NCI-H226 (cell line): ENCODE measurements around the gene MAP2.

Experiments used
- DNase-seq: peaks from one replicate; pipeline ENCODE4 v3.0.0-alpha.2; 2015

The MAP2 gene, protein sequence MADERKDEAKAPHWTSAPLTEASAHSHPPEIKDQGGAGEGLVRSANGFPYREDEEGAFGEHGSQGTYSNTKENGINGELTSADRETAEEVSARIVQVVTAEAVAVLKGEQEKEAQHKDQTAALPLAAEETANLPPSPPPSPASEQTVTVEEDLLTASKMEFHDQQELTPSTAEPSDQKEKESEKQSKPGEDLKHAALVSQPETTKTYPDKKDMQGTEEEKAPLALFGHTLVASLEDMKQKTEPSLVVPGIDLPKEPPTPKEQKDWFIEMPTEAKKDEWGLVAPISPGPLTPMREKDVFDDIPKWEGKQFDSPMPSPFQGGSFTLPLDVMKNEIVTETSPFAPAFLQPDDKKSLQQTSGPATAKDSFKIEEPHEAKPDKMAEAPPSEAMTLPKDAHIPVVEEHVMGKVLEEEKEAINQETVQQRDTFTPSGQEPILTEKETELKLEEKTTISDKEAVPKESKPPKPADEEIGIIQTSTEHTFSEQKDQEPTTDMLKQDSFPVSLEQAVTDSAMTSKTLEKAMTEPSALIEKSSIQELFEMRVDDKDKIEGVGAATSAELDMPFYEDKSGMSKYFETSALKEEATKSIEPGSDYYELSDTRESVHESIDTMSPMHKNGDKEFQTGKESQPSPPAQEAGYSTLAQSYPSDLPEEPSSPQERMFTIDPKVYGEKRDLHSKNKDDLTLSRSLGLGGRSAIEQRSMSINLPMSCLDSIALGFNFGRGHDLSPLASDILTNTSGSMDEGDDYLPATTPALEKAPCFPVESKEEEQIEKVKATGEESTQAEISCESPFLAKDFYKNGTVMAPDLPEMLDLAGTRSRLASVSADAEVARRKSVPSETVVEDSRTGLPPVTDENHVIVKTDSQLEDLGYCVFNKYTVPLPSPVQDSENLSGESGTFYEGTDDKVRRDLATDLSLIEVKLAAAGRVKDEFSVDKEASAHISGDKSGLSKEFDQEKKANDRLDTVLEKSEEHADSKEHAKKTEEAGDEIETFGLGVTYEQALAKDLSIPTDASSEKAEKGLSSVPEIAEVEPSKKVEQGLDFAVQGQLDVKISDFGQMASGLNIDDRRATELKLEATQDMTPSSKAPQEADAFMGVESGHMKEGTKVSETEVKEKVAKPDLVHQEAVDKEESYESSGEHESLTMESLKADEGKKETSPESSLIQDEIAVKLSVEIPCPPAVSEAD (N-terminal part only)

DNA sequence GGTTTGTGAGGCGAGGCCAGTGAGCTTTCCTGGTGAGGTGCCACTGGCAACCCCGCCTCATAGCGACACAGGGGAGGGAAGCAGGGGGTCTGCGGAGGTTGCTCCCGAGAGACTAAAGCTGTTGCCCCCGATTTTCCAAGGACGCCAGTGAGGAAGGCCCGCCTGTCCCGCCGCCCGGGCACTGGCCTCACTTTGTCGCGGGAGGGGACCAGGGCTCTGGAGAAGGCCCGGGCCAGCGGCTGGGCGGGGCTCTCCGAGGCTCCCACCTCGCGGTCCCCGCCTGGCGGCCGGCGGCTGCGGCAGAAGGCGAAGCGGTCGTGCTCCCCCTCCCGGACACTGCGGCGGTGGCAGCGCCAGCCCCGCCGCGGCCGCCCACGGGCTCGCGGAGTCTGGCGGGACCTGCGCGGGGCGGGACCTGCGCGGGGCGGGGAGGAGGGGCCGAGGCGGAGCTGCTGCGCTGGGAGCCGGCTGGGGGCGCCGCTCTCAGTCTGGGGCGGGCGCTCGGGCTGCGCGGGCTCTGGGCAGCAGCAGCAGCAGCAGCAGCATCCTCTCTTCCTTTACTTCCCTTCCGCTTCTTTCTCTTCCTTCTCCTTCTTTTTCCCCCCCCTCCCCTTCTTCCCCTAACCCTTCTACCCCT is at the start of gene MAP2:
Gene MAP2, plus strand, starts transcription at position 486 of the 637 bp plus-strand sequence. CDS start 229,124 bp downstream, outside the sequence.
- DNase-seq, result peak; percentile 59

DNA sequence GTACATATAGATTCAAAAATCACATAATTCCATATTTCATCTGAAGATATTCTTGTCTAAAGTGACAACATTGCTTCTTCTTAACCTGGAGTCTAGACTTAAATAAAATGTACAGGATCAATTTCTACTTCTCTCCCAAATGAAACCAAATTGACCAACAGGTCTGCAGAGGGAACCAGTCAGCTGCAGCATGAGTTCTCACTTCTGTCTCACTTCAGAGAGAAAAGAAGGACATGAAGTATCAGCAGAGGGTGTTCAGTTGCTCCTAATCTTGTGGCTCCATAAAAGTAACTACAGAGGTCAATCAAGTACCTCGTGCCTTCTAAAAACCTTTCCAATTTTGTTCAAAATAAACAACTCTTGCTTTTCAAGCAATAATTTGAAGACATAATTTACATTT is 47.2 kb upstream of the MAP2 start:
- no peak for DNase-seq

DNA sequence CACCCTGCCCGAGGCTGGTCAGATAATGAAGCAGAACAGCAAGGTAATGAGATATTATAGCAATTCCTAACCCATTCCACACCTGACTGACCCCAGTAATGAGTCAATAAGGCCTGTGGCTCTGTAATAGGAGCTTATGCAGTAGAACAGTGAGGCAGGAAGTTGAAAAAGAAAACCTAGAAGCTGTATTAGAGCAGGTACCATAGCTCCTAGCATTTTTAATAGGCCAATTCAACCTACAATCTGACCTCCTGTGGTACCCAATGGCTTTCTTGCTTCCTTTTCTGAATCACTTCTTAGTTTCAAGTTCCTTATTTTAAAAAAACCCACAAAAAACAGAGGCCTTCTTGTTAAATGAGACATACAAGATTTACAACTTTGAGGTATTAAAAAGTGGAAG is 43.6 kb upstream of the MAP2 start:
- no peak for DNase-seq

DNA sequence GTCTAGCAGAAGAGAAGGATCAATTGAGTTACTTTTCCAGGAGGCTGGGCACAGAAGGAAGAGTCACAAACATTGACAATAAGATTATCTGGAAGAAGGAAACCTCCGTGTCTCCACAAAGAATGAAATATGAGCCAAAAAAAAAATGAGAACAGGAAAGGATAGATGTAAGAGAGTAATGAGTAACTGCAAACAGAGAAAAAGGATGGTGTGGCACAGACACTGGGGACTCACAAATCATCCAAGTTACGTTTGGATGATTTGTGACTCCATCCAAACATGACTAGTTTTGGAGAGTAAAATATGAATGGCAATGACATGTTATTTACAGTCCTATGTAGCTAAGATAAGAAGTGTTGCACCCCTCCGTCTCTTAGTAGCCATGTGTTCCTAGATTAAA is 42.8 kb upstream of the MAP2 start:
- no peak for DNase-seq

DNA sequence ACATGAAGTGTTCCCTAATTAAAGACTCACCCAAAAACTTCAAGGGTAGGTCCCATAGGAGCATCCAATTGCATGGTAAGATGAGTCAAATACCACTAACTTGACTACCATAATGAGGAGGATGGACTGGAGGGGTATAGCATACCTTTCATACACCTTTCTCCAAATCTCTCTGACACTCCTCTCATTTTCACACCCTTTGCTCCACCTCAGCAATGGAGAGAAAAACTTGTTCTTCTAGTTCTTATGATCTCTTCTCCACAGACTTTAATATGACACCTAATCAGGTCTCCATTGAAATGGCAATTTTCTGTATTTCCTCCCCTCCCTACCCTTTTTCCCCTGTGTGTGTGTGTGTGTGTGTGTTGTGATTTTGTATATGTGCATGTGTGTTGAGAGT is 41.1 kb upstream of the MAP2 start:
- no peak for DNase-seq

DNA sequence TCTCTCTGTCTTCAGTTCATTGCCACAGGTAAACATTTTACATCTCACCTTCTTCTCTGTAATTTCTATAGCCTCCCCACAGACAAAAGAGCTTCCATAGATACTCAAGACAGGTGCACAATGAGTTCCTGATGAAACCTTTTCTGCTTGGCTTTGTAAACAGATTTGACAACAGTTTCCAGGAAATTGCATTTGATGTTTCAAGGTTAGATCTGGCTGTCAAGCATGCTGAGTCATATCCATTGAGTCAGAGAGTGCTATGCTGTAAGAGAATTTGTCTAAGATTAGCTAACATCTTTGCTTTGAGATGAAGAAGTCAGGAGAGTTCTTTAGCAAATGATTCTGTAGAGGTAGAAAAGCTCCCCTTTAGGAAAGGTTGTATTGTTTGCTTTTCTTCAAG is 40.6 kb upstream of the MAP2 start:
- peak; percentile 67 for DNase-seq

DNA sequence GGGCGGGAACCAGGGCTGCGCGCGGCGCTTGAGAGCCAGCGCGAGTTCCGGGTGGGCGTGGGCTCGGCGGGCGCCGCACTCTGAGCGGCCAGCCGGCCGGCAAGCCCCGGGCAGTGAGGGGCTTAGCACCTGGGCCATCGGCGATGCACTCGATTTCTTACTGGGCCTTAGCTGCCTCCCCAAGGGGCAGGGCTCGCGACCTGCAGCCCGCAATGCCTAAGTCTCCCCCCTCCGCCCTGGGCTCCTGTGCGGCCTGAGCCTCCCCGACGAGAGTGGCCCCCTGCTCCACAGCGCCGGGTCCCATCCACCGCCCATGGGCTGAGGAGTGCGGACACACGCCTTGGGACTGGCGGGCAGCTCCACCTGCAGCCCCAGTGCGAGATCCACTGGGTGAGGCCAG is 36.5 kb upstream of the MAP2 start:
- DNase-seq, result no peak

DNA sequence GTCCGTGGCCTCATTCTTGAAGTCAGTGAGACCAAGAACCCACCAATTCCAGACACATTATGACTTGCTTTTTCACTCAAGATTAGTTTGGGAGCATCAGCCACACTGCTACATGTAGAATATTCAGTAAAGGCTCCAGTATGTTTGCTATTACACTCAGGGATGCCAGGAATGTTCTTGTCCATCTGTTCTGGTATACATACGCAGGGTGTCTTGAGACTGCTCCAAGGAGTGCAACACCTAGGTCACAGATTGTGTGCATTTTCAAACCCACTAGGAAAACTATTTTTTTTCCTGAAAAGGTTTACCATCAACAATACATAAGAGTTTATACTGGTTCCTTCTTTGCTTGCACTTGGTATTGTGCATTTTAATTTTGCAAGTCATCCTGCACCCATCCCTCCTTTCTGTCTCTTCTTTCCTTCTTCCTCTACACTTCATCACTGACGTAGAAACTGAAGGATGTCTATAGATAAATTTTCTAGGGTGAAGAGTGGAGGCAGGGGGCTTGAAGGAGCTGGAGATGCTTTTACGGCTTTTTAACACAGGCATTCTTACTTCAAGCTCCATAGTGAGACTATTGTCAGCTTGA is 35.3 kb upstream of the MAP2 start:
- DNase-seq, result no peak

DNA sequence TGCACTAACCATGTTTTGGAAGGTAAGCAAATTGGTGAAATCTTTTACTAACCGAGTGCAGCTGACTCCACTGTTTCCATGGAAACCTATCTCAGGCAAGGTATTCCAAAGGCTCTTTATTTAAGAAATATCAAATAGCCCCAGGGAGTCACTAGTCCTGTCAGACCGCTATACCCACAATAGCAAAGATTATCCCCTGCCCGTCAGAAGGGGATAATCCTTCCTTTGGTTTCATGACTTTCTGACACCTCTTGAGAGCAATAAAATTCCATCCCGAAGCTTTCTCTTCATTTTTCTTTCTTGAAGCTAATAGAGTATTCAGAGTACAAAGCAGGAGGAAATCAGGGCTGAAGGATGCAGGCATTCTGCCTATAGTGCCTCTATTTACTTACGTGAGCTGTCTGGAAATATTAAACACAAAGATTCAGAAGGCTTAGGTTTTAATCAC is 34.7 kb upstream of the MAP2 start:
- no peak for DNase-seq

DNA sequence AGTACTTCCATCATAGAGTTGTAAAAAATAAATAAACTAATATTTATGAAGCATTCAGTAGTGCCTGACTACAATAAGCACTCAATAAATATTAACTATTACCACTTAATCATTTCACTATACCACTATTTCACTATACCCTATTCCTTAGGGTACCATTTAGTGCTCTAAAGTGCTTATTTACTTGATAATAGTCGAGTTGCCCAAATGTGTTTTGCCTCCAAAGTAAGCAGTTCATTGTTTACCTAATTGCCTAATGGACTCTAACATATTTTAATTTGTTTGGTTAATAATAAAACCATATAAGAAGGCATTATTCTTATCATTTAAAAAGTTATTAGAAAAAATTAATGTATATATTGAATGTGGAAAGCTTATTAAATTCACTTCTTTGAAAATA is 33.0 kb upstream of the MAP2 start:
- no peak for DNase-seq

DNA sequence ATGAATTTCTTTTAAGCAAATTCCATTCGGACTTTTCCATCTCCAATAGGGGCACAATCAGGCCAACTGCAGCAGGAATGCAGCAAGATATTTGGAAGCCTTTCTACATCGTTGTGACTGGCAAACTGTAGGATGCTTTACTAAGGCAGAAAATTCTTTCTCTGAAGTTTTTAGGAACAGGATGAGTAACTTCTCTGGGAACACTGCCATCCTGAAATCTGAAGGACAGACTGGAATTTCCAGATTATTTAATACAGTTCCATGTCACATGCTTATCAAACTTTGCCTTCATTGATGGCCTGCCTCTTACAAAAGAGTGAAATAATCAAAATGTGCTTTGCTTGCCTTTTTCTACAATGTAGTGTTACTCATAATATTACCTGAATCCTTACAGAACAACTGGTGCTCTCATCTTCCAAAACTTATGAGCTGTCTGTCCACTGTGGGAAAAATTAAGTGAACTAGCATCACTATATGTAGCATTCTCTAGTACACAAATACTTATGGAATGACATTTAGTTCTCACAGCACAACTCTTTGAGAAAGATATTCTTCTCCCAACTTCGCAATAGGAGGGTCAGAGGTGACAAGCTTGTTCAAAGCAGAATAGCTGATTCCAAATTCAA is 32.0 kb upstream of the MAP2 start:
- DNase-seq, result peak; percentile 64

DNA sequence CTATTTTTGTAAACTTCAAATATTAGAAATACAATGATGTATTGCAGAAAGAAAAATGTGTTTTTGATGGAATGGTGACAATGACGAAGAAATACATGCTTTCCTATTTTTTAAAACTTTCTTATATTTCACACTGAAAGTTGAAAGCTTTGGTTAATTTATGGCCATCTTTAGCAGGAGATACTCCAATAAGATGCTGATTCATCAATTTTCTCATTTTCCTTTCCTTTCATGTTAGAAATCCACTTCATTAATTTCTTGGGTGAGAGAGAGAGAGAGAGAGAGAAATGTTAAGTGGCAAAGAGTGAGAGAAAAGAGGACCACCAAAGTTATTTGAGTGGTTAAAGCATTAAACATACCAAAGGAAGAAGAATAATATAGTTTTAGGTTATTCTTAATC is 28.6 kb upstream of the MAP2 start:
- DNase-seq, result no peak

DNA sequence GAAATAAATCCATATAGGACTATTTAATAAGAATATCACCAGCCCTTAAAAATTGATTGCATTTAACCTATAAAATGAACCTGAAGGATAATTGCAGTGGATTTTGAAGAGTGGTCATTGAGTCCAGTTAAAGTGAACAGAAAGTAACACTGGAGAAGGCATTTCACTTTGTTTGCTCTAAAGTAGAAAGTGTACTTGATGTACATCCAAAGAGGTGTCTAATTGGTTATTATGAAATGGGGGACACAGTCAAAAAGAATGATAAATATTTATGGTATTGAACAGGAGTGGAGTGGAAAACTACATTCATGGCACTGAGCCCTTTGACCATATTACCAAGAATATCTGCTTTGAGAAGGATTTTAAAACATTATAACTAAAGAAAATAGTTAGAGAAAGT is 28.2 kb upstream of the MAP2 start:
- DNase-seq, result no peak

DNA sequence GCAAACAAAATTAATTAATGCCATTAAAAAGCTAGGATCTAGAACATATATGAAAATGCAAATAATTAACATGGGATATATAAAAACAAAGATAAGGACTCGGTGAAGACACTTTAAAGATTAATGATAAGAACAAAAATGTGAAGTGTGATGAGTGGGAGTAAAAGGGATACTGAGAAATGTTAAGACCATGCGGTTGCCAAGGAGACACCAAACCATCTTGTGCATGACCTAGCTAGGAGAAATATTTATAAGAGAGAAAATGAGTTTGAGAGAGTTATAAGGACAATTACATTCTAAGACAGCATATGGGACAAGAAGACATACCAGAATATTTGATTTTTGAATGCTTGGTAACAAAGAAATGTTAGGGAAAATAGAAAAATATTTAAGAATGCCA is 25.4 kb upstream of the MAP2 start:
- DNase-seq, result no peak

DNA sequence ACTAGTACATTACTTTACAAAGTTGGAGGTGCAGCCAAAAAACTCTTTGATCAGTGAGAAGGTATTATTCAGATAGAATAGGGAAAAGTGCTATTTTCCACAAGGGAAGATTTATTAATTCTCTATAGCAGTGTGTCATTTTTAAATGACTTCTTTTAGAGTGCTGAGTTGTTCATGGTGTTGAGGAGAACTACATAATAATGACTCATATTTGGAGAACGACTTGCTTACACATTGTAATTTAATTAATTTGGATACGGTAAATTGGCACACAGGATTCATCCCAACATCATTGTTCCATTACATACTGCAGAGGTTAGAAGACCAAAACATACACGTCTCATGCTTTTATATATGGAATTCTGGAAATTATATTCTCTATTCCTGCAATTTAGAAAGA is 22.1 kb upstream of the MAP2 start:
- DNase-seq, result no peak

DNA sequence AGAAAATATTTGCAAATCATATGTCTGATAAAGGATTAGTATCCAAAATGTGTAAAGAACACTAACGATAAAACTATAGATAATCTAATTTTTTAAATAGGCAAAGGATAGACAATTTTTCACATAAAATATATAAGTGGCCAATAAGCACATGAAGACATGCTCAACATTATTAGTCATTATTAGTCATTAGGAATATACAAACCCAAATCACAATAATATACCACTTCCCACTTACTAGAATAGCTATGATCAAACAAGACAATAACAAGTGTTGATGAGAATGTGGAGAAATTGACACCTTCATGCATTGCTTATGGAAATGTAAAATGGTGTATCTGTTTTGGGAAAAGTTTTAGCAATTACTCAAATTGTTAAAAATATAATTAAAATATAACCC is 12.6 kb upstream of the MAP2 start:
- DNase-seq, result no peak

DNA sequence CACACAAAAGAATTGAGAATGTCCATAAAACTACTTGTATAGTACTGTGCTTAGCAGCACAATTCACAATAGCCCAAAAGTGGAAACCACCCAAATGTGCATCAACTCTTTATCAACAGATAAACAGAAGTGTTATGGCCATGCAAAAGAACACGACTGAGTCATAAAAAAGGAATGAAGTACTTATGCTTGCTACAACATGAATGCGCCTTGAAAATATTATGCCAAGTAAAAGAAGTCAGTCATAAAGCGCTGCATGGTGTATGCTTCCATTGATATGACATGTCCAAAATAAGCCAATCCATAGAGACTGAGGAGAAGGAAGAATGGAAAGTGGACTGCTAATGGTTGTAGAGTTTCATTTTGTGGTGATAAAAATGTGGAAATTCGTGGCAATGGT is 12.1 kb upstream of the MAP2 start:
- DNase-seq, result no peak

DNA sequence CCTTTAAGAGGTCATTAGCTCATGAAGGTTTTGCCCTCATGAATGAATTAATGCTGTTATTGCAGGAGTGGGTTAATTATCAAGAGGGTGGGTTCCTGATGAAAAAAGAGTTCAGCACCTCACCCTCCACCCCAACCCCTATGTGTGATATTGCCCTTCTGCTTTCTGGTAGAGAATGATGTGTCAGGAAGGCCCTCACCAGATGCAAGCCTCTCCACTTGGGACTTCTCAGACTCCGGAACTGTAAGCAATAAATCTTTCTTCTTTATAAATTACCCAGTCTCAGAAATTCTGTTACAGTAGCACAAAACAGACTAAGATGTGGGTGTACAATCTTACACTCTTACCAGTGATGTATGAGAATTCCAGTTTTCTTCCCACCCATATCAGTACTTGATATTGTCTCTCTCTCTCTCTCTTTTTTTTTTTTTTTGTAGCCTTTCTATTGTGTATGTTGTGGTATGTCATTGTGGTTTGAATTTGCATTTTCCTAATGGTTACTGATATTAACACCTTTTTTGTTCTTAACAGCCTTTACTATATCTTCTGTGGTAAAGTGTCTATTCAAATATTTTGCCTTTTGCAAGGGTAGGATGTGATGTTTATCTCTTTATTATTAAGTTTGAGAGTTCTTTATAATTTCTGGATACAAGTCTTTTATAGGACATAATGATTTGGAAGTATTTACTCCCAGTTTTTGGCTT is 10.4 kb upstream of the MAP2 start:
- no peak for DNase-seq

DNA sequence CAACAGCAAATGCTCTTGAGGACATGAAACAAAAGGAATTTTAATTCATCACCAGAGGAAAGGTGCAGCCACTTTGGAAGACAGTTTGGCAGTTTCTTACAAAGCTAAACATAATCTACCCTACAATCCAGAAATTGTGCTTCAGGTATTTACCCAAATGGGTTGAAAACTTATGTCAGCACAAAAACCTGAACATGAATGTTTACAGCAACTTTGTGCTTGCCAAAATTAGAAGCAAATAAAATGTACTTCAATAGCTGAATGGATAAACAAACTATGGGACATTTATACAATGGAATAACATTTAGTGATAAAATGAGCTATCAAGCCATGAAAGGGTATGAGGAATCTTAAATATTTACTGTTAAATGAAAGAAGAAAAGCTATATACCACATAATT is 6.9 kb upstream of the MAP2 start:
- DNase-seq, result no peak

DNA sequence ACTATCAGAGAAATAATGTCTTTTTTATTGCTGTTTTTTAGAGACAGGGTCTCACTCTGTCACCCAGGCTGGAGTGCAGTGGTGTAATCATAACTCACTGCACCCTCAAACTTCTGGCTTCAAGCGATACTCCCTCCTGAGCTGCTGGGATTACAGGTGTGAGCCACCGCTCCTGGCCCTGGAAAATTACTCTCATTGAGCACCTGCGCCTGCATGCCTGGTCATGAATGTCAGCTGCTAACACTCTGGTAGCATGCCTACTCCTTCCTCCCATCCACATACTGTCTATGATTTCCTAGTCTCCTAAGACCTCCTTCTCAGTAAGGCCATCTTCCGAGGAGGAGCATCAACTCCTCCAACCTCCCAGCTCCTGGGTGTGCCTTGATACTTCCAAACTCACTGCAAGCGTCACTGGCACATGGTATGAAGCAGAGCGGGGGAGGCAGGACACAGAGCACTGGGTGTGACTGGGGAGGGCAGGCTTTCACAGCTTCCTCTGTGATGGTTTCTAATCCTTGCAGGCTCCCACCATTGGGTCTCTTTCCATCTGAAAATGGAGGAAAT is 1.6 kb upstream of the MAP2 start:
- no peak for DNase-seq

DNA sequence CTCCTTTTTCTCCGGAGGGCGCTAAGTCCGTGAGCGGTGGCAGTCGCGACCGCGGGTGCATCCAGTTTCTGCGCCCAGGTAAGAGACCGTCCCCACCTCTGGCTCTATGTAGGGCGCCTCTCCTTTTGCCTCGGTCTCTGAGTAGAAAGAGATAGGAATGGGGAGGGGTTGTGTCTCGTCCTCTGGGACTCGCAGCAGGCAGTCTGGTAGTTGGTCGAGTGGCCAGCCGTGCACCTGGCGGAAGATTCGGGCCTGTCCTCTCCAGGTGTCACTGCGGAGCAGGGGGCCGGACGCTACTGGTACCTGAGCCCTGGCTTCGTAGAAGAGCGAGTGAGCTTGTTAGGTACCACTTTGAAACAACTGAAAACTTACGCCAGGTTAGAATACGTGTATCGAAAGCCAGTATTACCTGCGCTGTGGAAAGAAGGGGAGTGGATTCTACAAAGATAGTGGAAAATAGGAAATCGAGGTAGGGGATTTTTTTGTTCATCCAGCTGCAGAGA is 403 bp downstream of the MAP2 start:
- no peak for DNase-seq
